Measurements from ENCODE around the gene SORCS2. TPM values are rescaled to one million over a fixed set of nuclear protein-coding genes. Genes with fewer than 3 reads are reported as not detected.
"Not testable (repeated sequence)": the region's sequence is repeated elsewhere in the genome, so short reads cannot be mapped to it uniquely, and the experiment has no call there.

The SORCS2 gene
- polyA plus RNA-seq, 1 donor from 2014 or later: not detected

DNA sequence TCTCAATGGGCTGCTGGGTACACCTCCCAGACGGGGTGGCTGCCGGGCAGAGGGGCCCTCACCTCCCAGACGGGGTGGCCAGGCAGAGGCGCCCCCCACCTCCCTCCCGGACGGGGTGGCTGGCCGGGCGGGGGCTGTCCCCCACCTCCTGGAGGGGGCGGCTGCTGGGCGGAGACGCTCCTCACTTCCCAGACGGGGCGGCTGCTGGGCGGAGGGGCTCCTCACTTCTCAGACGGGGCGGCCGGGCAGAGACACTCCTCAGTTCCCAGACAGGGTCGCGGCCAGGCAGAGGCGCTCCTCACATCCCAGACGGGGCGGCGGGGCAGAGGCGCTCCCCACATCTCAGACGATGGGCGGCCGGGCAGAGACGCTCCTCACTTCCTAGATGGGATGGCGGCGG, 409.8 kb downstream of the SORCS2 start:
- H3K4me1 Mint-ChIP-seq, H3K27ac Mint-ChIP-seq, H3K27me3 Mint-ChIP-seq, H3K9me3 Mint-ChIP-seq, H3K36me3 Mint-ChIP-seq, H3K4me3 Mint-ChIP-seq: not testable (repeated sequence)

DNA sequence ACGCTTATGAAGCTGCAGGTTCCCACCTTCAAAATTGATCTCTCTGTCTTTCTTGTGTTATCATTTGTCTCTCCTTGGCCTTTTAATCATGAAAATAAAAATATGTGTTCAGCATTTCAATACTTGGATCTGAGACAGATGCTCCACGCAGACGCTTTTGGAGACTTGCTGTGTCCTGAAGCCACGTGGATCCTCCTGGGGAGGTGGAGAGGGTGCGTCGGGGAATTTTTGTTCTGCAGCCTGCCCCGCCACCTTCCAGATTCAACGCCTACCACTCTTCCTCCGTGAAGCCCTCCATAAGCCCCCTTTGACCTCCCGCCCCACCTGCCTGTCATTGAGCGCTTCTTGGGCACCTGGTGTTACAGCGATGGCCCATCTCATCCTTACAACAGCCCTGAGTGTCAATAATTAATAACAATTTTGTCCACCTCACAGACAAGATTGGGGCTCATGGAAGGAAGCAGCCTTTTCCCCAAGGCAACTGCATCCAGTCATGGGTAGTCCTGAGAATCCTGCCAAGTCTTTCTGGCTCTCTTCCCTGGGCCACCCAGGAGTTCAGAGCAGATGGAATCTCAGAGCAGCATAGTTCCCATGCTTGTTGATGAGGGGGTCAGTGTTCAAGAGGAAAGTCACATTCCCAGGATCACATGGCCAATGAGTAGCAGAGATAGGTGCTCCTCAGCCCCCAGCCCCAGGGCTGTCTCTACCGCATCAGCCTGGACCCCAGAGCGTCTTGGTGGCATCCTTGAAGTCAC, 415.0 kb downstream of the SORCS2 start:
- Mint-ChIP-seq H3K4me3 (peak overlapping the region in 1 of 4 donors; percentile 60), H3K36me3 (no peaks in the 10 kb centered on the region), H3K27me3 (no peaks in the 10 kb centered on the region), H3K9me3 (peaks cover 0 to 8% (median 2%) of the 10 kb centered on the region in 3 donors), H3K27ac (no peak overlapping the region), H3K4me1 (no peaks in the 10 kb centered on the region)

DNA sequence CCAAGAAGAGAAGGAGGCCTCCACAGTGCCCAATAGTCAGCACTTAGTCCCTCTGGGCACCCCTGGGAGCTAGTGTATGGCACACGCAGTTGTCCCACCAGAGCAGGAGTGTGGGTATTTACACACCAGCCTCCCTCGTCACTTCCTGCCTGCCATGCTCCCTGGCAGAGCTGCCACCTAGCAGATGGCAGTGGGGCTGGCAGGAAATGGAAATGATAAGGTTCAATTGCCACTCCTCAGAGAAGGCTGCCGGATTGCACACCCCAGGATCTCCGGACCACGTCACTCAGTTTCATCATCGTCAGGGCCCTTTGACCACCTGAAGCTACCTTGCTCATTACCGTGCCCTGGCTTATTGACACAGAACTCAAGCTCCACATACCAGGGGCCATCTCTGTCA, 415.7 kb downstream of the SORCS2 start:
- H3K4me3 Mint-ChIP-seq: peak overlapping the region in 1 of 4 donors; percentile 60
- no peaks in the 10 kb centered on the region for H3K4me1 Mint-ChIP-seq
- peaks cover 0 to 8% (median 2%) of the 10 kb centered on the region in 3 donors for H3K9me3 Mint-ChIP-seq
- H3K36me3 Mint-ChIP-seq: no peaks in the 10 kb centered on the region
- no peaks in the 10 kb centered on the region for H3K27me3 Mint-ChIP-seq
- no peak overlapping the region for H3K27ac Mint-ChIP-seq

DNA sequence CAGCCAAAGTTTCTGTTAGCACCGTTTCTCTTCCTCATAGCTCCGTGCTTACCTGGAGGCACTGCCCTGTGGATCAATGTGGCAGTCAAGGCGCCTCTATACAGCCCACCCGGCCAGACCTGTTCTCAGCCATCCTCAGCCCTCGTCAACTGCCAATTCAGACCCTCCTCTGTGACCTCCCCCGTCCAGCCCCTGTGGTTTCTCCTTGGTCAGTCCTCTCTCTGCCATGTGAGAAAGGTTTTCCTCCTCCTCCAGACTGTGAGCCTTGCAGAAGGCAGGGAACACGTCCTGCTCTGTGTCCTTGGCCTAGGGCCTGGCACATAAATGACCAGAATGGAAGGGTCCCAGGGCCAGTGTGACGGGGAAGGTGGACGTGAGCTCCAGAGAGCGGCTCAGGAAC, 417.0 kb downstream of the SORCS2 start:
- Mint-ChIP-seq H3K9me3 (peaks cover 0 to 8% (median 0%) of the 10 kb centered on the region in 3 donors), H3K4me1 (no peaks in the 10 kb centered on the region), H3K36me3 (no peaks in the 10 kb centered on the region), H3K27ac (no peak overlapping the region), H3K4me3 (peak overlapping the region in 1 of 4 donors; percentile 33), H3K27me3 (no peaks in the 10 kb centered on the region)

DNA sequence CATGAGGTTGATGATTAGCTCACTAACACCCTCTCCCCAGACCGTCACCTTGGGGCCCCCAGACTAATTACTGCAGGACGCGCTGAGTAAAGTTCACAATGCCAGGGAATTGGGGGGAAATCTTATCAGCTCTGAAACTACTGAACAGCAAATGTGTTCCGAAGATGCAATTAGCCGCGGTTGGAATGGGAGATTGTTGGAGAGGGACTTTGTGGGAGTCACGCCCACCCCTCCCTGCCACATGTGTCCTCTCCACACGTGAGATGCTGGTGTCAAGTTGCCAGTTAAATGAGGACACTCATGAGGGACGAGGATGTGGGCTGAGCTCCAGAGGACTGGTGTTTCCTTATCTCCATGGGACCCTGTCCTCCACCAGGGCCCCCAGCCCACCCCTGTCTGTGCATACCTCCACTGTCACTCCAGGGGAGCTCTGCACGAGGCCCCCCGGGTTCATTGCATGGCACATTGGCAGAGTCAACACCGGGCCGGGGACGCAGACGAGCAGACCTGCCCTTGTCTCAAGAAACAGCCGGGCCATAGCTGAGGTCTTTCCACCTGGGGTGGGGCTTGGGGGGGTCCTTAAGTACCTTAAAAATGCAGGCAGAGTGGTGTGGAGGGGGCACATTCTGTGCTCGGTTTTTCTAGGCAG, 417.8 kb downstream of the SORCS2 start:
- H3K9me3 Mint-ChIP-seq: peaks cover 0 to 6% (median 0%) of the 10 kb centered on the region in 3 donors
- no peaks in the 10 kb centered on the region for H3K36me3 Mint-ChIP-seq
- no peak overlapping the region for H3K4me3 Mint-ChIP-seq
- H3K4me1 Mint-ChIP-seq: no peaks in the 10 kb centered on the region
- H3K27me3 Mint-ChIP-seq: no peaks in the 10 kb centered on the region
- H3K27ac Mint-ChIP-seq: no peak overlapping the region

DNA sequence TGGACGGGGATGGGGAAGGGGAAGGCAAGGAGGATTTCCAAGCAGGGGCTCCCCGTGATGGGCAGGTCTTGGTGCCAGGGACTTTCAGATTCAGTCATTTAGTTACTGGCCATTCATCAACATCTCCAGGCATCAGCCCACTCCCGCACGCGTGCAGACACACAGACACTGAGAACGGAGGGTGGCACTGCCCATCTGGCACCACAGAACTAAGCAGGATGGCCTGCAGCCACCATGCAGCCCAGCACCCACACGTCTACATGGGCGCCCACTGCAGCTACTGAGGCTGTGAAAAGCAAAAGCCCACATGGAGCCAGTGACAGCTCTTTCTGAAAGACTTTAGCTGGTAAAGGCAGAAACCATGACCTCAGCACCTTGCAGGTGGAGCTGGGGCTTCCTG, 418.5 kb downstream of the SORCS2 start:
- H3K27ac Mint-ChIP-seq: no peak overlapping the region
- H3K4me1 Mint-ChIP-seq: no peaks in the 10 kb centered on the region
- no peaks in the 10 kb centered on the region for H3K27me3 Mint-ChIP-seq
- H3K4me3 Mint-ChIP-seq: no peak overlapping the region
- peaks cover 0 to 8% (median 0%) of the 10 kb centered on the region in 3 donors for H3K9me3 Mint-ChIP-seq
- no peaks in the 10 kb centered on the region for H3K36me3 Mint-ChIP-seq

DNA sequence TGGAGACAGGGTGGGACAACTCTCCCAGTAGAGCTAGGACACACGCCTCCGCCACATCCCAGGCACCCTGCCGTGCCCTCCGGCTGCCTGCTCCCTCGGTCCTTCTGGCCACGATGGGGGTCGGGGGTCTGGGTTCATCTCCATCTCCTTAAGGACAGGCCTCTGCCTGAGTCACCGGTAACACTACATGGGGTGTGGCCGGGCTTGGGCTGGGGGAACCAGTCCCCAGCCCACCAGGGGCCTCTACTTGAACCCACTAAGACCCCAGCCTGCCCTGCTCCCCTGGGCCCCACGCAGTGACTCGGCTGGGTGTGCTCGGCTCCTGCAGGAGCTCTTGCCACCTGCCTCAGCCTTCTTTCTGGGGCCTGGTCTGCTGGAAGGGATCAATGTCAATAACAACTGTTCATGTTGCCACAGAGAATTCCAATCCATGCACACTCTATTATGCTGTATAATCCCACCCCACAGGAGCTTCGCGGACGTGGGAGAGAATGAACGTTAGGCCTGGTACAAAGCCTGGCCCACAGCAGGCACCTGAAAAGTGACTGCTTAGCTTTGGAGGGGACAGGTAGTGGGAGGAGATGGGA, 420.1 kb downstream of the SORCS2 start:
- peaks cover 0 to 6% (median 1%) of the 10 kb centered on the region in 3 donors for H3K9me3 Mint-ChIP-seq
- no peaks in the 10 kb centered on the region for H3K36me3 Mint-ChIP-seq
- no peaks in the 10 kb centered on the region for H3K4me1 Mint-ChIP-seq
- no peaks in the 10 kb centered on the region for H3K27me3 Mint-ChIP-seq
- H3K27ac Mint-ChIP-seq: no peak overlapping the region
- H3K4me3 Mint-ChIP-seq: no peak overlapping the region

DNA sequence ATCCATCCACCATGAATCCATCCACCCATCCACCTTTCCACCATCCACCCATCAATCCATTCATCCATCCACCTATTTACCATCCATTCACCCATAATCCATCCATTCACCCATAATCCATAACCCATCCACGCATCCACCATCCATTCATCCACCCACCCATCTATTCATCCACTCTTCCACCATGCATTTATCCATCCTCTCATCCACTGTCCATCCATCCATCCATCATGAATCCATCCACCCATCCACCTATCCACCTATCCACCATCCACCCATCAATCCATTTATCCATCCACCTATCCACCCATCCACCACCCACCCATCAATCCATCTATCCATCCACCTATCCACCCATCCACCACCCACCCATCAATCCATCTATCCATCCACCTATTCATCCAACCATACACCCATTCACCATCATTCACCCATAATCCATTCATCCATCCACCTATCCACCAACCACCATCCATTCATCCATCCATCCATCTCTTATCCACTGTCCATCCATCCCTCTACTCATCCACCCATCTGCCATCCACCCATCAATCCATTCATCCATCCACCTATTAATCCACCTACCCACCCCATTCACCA, 422.1 kb downstream of the SORCS2 start:
- H3K27ac Mint-ChIP-seq: no peak overlapping the region
- no peaks in the 10 kb centered on the region for H3K27me3 Mint-ChIP-seq
- H3K9me3 Mint-ChIP-seq: peaks cover 0 to 6% (median 1%) of the 10 kb centered on the region in 3 donors
- no peaks in the 10 kb centered on the region for H3K4me1 Mint-ChIP-seq
- no peaks in the 10 kb centered on the region for H3K36me3 Mint-ChIP-seq
- no peak overlapping the region for H3K4me3 Mint-ChIP-seq

DNA sequence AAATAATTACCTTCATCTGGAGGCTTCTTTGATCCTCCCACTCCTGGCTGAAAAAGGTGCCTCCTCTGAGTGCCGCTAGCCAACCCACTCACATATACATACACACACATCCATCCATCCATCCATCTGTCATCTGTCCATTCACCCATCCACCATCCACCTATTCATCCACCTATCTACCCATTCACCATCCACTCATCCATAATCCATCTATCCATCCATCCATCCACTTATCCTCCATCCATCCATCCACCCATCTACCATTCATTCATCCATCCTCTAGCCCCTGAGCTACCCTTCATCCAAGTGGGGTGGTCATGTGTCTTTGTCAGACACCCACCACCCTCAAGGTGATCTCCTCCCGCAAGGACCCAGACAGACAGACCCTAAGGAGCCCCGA, 423.9 kb downstream of the SORCS2 start:
- Mint-ChIP-seq H3K9me3 (peaks cover 0 to 9% (median 1%) of the 10 kb centered on the region in 3 donors), H3K27me3 (no peaks in the 10 kb centered on the region), H3K36me3 (no peaks in the 10 kb centered on the region), H3K4me3 (no peak overlapping the region), H3K4me1 (peaks cover 0 to 1% (median 0%) of the 10 kb centered on the region in 3 donors), H3K27ac (no peak overlapping the region)

DNA sequence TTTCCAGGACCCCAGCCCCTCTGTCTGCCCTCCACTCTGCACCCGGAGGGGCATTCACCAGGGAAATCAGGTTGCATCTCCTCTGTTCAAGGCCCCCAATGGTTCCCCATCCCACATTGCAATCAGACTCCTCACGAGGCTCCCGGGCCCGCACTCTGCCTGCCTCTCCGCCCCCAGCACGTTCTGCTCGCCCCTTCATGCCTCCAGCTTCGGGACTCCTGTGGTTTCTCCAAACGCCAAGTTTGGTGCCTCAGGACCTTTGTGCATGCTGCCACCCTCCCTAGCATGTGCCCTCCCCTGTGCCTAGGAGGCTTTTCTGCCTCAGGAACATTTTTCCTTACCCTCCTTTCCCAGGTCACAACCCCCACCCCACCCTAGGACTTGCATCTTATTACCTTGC, 426.0 kb downstream of the SORCS2 start:
- Mint-ChIP-seq H3K27me3 (no peaks in the 10 kb centered on the region), H3K4me1 (peaks cover 0 to 2% (median 0%) of the 10 kb centered on the region in 3 donors), H3K27ac (no peak overlapping the region), H3K9me3 (peaks cover 0 to 10% (median 1%) of the 10 kb centered on the region in 3 donors), H3K4me3 (no peak overlapping the region), H3K36me3 (peaks cover 2% of the 10 kb centered on the region)

DNA sequence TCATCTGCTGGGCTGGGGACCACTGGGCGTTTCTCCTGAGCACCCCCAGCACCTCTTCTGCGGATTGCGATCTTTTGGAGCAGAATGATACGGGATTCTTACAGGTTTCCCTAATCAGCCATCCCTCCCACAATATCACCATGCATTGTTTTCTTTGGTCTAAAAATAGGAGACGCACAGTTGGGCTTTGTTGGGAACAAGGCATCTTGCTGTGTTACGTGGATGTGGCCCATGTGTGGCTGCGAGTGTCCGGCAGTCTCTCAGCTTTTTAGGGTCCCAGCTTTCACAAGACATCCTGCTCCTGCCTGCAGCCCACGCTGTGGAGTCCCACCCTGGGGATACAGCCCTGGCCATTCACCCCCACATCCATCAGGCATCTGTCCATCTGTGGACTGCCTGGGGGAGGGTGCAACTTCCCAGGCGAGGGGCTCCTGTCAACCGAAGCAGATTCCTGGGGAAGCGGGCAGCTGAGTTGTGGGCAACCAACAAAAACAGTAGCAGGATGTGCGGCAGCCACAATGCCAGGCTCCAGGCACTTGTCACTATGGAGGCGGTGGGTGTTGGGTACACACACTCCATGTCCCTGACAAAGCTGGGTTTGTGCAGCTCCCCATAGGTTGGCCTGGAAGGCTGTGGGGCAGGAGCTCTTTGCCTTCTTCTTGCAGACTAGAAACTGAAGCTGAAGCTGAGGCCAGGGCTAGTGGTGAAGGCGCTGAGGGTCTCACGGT, 427.9 kb downstream of the SORCS2 start:
- Mint-ChIP-seq H3K9me3 (peaks cover 0 to 10% (median 1%) of the 10 kb centered on the region in 3 donors), H3K27me3 (no peaks in the 10 kb centered on the region), H3K36me3 (peaks cover 2% of the 10 kb centered on the region), H3K4me1 (peaks cover 0 to 2% (median 0%) of the 10 kb centered on the region in 3 donors), H3K4me3 (no peak overlapping the region), H3K27ac (no peak overlapping the region)

DNA sequence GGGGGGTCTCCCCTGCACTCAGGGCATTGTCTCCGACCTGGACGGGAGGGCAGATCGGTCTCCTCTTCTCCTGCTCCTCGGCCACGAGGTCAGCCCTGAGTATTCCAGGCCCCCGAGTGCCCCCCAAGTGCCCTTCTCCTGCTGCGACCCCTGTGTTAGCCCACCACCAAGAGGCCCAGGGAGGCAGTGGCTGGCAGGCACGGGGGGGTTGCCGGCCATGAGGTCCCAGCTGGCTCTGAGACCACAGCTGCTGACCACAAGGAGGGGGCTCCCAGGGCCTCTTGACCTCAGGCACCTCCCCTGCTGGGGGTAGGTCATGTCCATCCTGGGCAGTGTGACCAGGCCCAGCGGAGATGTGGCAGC, 428.5 kb downstream of the SORCS2 start:
- H3K4me1 Mint-ChIP-seq: peaks cover 0 to 2% (median 0%) of the 10 kb centered on the region in 3 donors
- H3K36me3 Mint-ChIP-seq: peaks cover 2% of the 10 kb centered on the region
- H3K9me3 Mint-ChIP-seq: peaks cover 0 to 7% (median 1%) of the 10 kb centered on the region in 3 donors
- H3K27me3 Mint-ChIP-seq: no peaks in the 10 kb centered on the region
- H3K4me3 Mint-ChIP-seq: no peak overlapping the region
- H3K27ac Mint-ChIP-seq: no peak overlapping the region

DNA sequence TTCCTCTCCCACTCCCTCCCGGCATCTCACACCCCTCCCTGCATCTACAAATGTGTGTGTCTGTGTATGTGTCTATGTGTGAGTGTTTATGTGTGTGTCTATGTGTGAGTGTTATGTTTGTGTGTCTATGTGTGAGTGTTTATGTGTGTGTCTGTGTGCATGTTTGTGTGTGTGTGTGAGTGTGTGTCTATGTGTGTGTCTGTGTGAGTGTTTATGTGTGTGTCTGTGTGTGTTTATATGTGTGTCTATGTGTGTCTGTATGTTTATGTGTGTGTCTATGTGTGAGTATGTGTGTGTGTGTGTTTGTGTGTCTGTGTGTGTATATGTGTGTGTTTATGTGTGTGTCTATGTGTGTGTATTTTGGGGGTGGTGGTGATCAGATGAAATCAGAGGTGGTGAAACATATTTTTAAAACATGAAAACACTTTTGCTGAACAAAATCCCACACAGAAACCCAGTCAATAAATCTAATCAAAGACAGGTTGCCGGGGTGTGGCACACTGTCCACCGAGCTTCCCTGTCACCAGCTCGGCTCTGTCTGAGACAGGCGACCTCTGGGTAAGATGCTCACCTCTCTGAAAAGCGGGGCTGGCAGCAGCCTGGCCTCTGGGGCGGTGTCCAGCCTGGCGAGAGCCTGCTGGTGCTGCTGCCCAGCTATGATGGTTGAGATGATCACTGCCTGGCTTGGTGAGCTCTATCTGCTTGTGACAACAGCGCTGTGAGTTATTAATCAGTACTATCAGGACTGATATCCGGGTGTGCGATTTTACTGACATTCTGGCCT, 429.1 kb downstream of the SORCS2 start:
- Mint-ChIP-seq H3K27ac (no peak overlapping the region), H3K36me3 (peaks cover 2% of the 10 kb centered on the region), H3K27me3 (no peaks in the 10 kb centered on the region), H3K4me1 (peaks cover 0 to 2% (median 0%) of the 10 kb centered on the region in 3 donors), H3K4me3 (peak overlapping the region in 1 of 4 donors; percentile 46), H3K9me3 (peaks cover 0 to 4% (median 1%) of the 10 kb centered on the region in 3 donors)

DNA sequence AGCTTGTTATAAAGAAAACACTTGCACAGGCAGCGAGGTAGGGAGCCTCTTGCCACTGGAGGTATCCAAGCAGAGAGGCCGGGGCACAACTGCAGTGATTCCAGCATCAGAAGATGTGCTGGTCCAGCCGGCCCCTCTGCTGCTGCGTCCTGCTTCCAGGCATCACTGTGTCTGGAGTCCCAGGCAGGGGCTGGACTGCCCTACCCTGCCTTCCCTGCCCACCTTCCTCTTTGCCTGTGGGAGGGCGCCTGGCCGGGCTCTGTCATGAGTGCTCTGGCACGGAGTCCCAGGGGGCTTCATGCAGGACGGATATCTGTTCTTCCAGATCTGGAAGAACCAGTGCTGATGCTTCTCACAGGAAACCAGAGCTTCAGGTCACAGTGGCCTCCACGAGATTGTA, 430.0 kb downstream of the SORCS2 start:
- Mint-ChIP-seq H3K9me3 (peaks cover 0 to 4% (median 0%) of the 10 kb centered on the region in 3 donors), H3K36me3 (peaks cover 2% of the 10 kb centered on the region), H3K27ac (no peak overlapping the region), H3K27me3 (no peaks in the 10 kb centered on the region), H3K4me1 (peaks cover 0 to 2% (median 0%) of the 10 kb centered on the region in 3 donors), H3K4me3 (no peak overlapping the region)
